K562 (cell line): Measurements from ENCODE around the gene LCN15. TPM values are rescaled to one million over a fixed set of nuclear protein-coding genes. Genes with fewer than 3 reads are reported as not detected.

Experiments
- CBFA2T3 ChIP-seq: fragments of 450-650 bp; IDR thresholded peaks from 2 replicates; pipeline ENCODE4 v1.6.1; 2017
- CBX3 ChIP-seq, 2 experiments: IDR thresholded peaks; 1 replicate in 1 of 2; 2 replicates in 1 of 2; pipeline ENCODE4 v1.6.1; 2012; ENCODE audit warnings: inconsistent platforms in 2 of 2, low read length in 2 of 2, borderline replicate concordance in 1 of 2, control low read depth in 1 of 2
- CCAR2 ChIP-seq: fragments of 200-400 bp; formaldehyde crosslinking; IDR thresholded peaks from 2 replicates; pipeline ENCODE4 v1.6.1; 2017; ENCODE audit warnings: mild to moderate bottlenecking, low read depth, low read length
- CXXC5 ChIP-seq: fragments of 250-450 bp; sonication (Bioruptor Pico); IDR thresholded peaks from 2 replicates; pipeline ENCODE4 v1.8.0; 2022; ENCODE audit warnings: inconsistent platforms, mild to moderate bottlenecking, moderate library complexity
- DACH1 ChIP-seq: fragments of 450-650 bp; IDR thresholded peaks from 2 replicates; pipeline ENCODE4 v1.6.1; 2018; ENCODE audit not compliant: partially characterized antibody
- ELF2 ChIP-seq: fragments of 250-450 bp; sonication (Bioruptor Pico); IDR thresholded peaks from 2 replicates; pipeline ENCODE4 v1.5.0; 2021; ENCODE audit warnings: mild to moderate bottlenecking
- FOXA1 ChIP-seq: fragments of 450-650 bp; IDR thresholded peaks from 2 replicates; pipeline ENCODE4 v1.6.1; 2016; ENCODE audit warnings: mild to moderate bottlenecking, borderline replicate concordance
- KAT7 ChIP-seq: sonication (generic); formaldehyde crosslinking; IDR thresholded peaks from 2 replicates; pipeline ENCODE4 v1.8.0; 2022; ENCODE audit warnings: missing genetic modification reagents, mild to moderate bottlenecking, borderline replicate concordance
- NCOA1 ChIP-seq: fragments of 450-650 bp; IDR thresholded peaks from 2 replicates; pipeline ENCODE4 v1.6.1; 2016; ENCODE audit warnings: low read depth
- NFRKB ChIP-seq: fragments of 450-650 bp; IDR thresholded peaks from 2 replicates; pipeline ENCODE4 v1.6.1; 2016; ENCODE audit warnings: low read depth
- NKRF ChIP-seq: fragments of 450-650 bp; IDR thresholded peaks from 2 replicates; pipeline ENCODE4 v1.6.1; 2016; ENCODE audit warnings: borderline replicate concordance
- RBM15 ChIP-seq: fragments of 200-400 bp; formaldehyde crosslinking; IDR thresholded peaks from 2 replicates; pipeline ENCODE4 v1.6.1; 2018; ENCODE audit warnings: mild to moderate bottlenecking, low read length, moderate library complexity; ENCODE audit not compliant: insufficient read depth
- RBM25 ChIP-seq: fragments of 200-400 bp; formaldehyde crosslinking; IDR thresholded peaks from 2 replicates; pipeline ENCODE4 v1.6.1; 2018; ENCODE audit warnings: low read length, low read depth, moderate library complexity; ENCODE audit not compliant: severe bottlenecking
- SMAD2 ChIP-seq: fragments of 150-350 bp; IDR thresholded peaks from 2 replicates; pipeline ENCODE4 v1.6.1; 2014; ENCODE audit warnings: low read depth, mild to moderate bottlenecking, low read length
- TFE3 ChIP-seq: fragments of 450-650 bp; formaldehyde crosslinking; IDR thresholded peaks from 2 replicates; pipeline ENCODE4 v1.4.0; 2020; ENCODE audit warnings: mild to moderate bottlenecking, mixed read lengths
- YY1 ChIP-seq, 3 experiments: IDR thresholded peaks; 2 replicates each; pipeline ENCODE4 v1.6.1; 2011; ENCODE audit warnings: low read length in 2 of 3, mild to moderate bottlenecking in 2 of 3, moderate library complexity in 2 of 3, borderline replicate concordance in 1 of 3, control low read depth in 1 of 3, low read depth in 1 of 3; ENCODE audit not compliant: insufficient read depth in 3 of 3, insufficient replicate concordance in 2 of 3, control insufficient read depth in 1 of 3, insufficient read length in 1 of 3; ENCODE audit errors: extremely low read depth in 1 of 3
- ZNF133 ChIP-seq: fragments of 250-450 bp; sonication (Bioruptor Pico); IDR thresholded peaks from 2 replicates; pipeline ENCODE4 v1.4.0; 2020; ENCODE audit warnings: mild to moderate bottlenecking
- ZNF253 ChIP-seq: fragments of 250-450 bp; sonication (Bioruptor Pico); conservative IDR thresholded peaks from 2 replicates; pipeline ENCODE4 v1.6.1; 2021; ENCODE audit warnings: mild to moderate bottlenecking
- ZNF347 ChIP-seq: fragments of 450-650 bp; formaldehyde crosslinking; IDR thresholded peaks from 2 replicates; pipeline ENCODE4 v1.4.0; 2020; ENCODE audit warnings: low read depth, mild to moderate bottlenecking, moderate library complexity
- polyA plus RNA-seq, 8 experiments: library from polyadenylated mRNA; depleted of rRNA in 4 of 8; stranded (reverse) in 5 of 8; unstranded in 3 of 8; fragments of >200 nt; fragmentation: Nextera tagmentation in 2 of 8; fragmentation: Illumina TruSeq in 1 of 8; extraction: Ambion mirVana in 2 of 8; extraction: Trizol in 1 of 8; gene quantifications; 2 replicates each; pipeline versions ENCODE4 v1.2.1 to v1.2.3, GENCODE V29; 2011 to 2014; ENCODE audit warnings: inconsistent platforms in 1 of 8, missing spikeins in 1 of 8
- total RNA-seq, 7 experiments: library from RNA; depleted of rRNA in 6 of 7; stranded (reverse); fragments of >200 nt in 6 of 7; fragmentation: Illumina TruSeq in 2 of 7; extraction: Trizol in 2 of 7; gene quantifications; 2 replicates each; pipeline versions ENCODE4 v1.2.1 to v1.2.3, GENCODE V29; 2011 to 2021; ENCODE audit warnings: low replicate concordance in 1 of 7
- TF ChIP-seq, protein P1 (sequence below): fragments of 250-450 bp; sonication (Bioruptor Pico); IDR thresholded peaks from 2 replicates; pipeline ENCODE4 v1.6.1; 2021; ENCODE audit warnings: mild to moderate bottlenecking
- TF ChIP-seq, protein P2 (sequence below): fragments of 250-450 bp; sonication (Bioruptor Pico); IDR thresholded peaks from 2 replicates; pipeline ENCODE4 v1.8.0; 2021; ENCODE audit warnings: moderate library complexity, mild to moderate bottlenecking, inconsistent platforms
- TF ChIP-seq, protein P3 (sequence below): sonication (generic); formaldehyde crosslinking; IDR thresholded peaks from 2 replicates; pipeline ENCODE4 v1.8.0; 2022; ENCODE audit warnings: mild to moderate bottlenecking, missing genetic modification reagents

The LCN15 gene
- total and polyA plus RNA-seq, 9 of the 15 experiments (the other 6 are each of a cell fraction or from before 2014, with no cell fraction given), result 0.66 TPM; not detected in 8

- no peak for TF ChIP-seq NFRKB
- no peak for TF ChIP-seq ELF2 (CRISPR knock-in tag)
- no peak for TF ChIP-seq CCAR2
- TF ChIP-seq, protein P1, sequence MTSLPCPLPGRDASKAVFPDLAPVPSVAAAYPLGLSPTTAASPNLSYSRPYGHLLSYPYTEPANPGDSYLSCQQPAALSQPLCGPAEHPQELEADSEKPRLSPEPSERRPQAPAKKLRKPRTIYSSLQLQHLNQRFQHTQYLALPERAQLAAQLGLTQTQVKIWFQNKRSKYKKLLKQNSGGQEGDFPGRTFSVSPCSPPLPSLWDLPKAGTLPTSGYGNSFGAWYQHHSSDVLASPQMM (CRISPR knock-in tag), result no peak
- TF ChIP-seq, protein P2, sequence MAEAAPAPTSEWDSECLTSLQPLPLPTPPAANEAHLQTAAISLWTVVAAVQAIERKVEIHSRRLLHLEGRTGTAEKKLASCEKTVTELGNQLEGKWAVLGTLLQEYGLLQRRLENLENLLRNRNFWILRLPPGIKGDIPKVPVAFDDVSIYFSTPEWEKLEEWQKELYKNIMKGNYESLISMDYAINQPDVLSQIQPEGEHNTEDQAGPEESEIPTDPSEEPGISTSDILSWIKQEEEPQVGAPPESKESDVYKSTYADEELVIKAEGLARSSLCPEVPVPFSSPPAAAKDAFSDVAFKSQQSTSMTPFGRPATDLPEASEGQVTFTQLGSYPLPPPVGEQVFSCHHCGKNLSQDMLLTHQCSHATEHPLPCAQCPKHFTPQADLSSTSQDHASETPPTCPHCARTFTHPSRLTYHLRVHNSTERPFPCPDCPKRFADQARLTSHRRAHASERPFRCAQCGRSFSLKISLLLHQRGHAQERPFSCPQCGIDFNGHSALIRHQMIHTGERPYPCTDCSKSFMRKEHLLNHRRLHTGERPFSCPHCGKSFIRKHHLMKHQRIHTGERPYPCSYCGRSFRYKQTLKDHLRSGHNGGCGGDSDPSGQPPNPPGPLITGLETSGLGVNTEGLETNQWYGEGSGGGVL (CRISPR knock-in tag), result no peak
- TF ChIP-seq ZNF133, result no peak
- no peak for TF ChIP-seq ZNF253 (CRISPR knock-in tag)
- no peak for TF ChIP-seq SMAD2
- no peak for TF ChIP-seq KAT7 (CRISPR knock-in tag)
- peak in 1 of 2 experiments; percentile 85; a peak in 1 of 3 replicates for TF ChIP-seq CBX3 (IDR thresholded peaks at IDR 0.05; ENCODE audit: borderline replicate concordance in 1 of 2, low read length in 2 of 2)
- TF ChIP-seq, protein P3, sequence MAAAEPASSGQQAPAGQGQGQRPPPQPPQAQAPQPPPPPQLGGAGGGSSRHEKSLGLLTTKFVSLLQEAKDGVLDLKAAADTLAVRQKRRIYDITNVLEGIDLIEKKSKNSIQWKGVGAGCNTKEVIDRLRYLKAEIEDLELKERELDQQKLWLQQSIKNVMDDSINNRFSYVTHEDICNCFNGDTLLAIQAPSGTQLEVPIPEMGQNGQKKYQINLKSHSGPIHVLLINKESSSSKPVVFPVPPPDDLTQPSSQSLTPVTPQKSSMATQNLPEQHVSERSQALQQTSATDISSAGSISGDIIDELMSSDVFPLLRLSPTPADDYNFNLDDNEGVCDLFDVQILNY, result no peak
- TF ChIP-seq TFE3 (CRISPR knock-in tag), result no peak
- TF ChIP-seq CBFA2T3, result no peak
- no peak for TF ChIP-seq DACH1
- TF ChIP-seq NCOA1, result no peak
- no peak for TF ChIP-seq ZNF347
- TF ChIP-seq CXXC5 (CRISPR knock-in tag), result no peak
- no peak for TF ChIP-seq RBM15
- TF ChIP-seq RBM25, result peak; percentile 59
- no peak for TF ChIP-seq FOXA1
- peak; percentile 80 to 96 (median 81) for TF ChIP-seq YY1 (IDR thresholded peaks at IDR 0.05; ENCODE audit: borderline replicate concordance in 1 of 3, control insufficient read depth in 1 of 3, extremely low read depth in 1 of 3, insufficient read depth in 3 of 3, insufficient read length in 1 of 3, insufficient replicate concordance in 2 of 3, low read depth in 1 of 3, low read length in 2 of 3)
- no peak for TF ChIP-seq NKRF
Observed at GRCh38 chr9:136773386-136774044, 9.2 kb upstream of the LCN15 start (continued).
